C4-2B (cell line): Measurements from ENCODE around the gene GRAMD4.

ENCODE experiments used
- CTCF ChIP-seq: fragments of 450-650 bp; conservative IDR thresholded peaks from 2 replicates; pipeline ENCODE4 v1.5.1; 2017; ENCODE audit warnings: mild to moderate bottlenecking
- ZFX ChIP-seq: fragments of 450-650 bp; IDR thresholded peaks from 2 replicates; pipeline ENCODE4 v1.6.1; 2017

- TF ChIP-seq CTCF: no peak
- TF ChIP-seq ZFX: no peak
Observed at GRCh38 chr22:46657996-46658947, 38.1 kb downstream of the GRAMD4 start.
